IMR-90 (cell line): ENCODE data around the gene TJP1. TPM values are rescaled to one million over a fixed set of nuclear protein-coding genes. Genes with fewer than 3 reads are reported as not detected.

ENCODE experiments used
- ATAC-seq: fragments of 200-7000 bp; cut with Tn5 transposase; 2 replicates; pipeline ENCODE4 v1.9.1; 2020; ENCODE audit warnings: low read depth, mild to moderate bottlenecking, moderate library complexity
- BruUV-seq: library from RNA; stranded (reverse); fragments of 400-500 nt; replicated peaks from 2 replicates; lab custom pipeline; 2021; lab: Mats Ljungman, UMichigan
- CTCF ChIA-PET: fragments of 300-600 bp; formaldehyde crosslinking; extraction: SDS; loops from one replicate; lab custom pipeline; 2021; ENCODE audit warnings: antibody characterized with exemption; lab: Yijun Ruan, JAX
- POLR2A ChIA-PET: fragments of 300-600 bp; sonication (Branson Sonifier 250); formaldehyde crosslinking; loops from one replicate; lab custom pipeline; 2022; ENCODE audit warnings: antibody characterized with exemption; ENCODE audit not compliant: unreplicated experiment; lab: Charles Lee
- DNase-seq: peaks from one replicate; pipeline ENCODE4 v3.0.0; 2013
- H2AFZ ChIP-seq: replicated peaks from 2 replicates; pipeline ENCODE3; 2013; ENCODE audit warnings: low read length, mild to moderate bottlenecking; ENCODE audit not compliant: poor library complexity
- H2AK5ac ChIP-seq: 2 replicates; pipeline ENCODE4 v1.6.1; 2013; ENCODE audit warnings: low read depth, low read length, inconsistent platforms
- H2AK9ac ChIP-seq: replicated peaks from 2 replicates; pipeline ENCODE3; 2013; ENCODE audit warnings: mild to moderate bottlenecking, low read depth, low read length, moderate library complexity; ENCODE audit not compliant: poor library complexity
- H2BK120ac ChIP-seq: 2 replicates; pipeline ENCODE4 v1.6.1; 2013; ENCODE audit warnings: low read depth, low read length, inconsistent platforms
- H2BK15ac ChIP-seq: 3 replicates; pipeline ENCODE4 v1.6.1; 2013; ENCODE audit warnings: low read depth, low read length, inconsistent platforms
- H2BK20ac ChIP-seq: 2 replicates; pipeline ENCODE4 v1.6.1; 2013; ENCODE audit warnings: low read depth, mild to moderate bottlenecking, inconsistent platforms, low read length, moderate library complexity
- H2BK5ac ChIP-seq: 2 replicates; pipeline ENCODE4 v1.6.1; 2013; ENCODE audit warnings: mild to moderate bottlenecking, low read depth, low read length, inconsistent platforms; ENCODE audit not compliant: poor library complexity, severe bottlenecking
- H3K14ac ChIP-seq: replicated peaks from 2 replicates; pipeline ENCODE4 v1.6.1; 2013; ENCODE audit warnings: low read depth, low read length, inconsistent platforms
- H3K18ac ChIP-seq: 2 replicates; pipeline ENCODE4 v1.6.1; 2013; ENCODE audit warnings: low read depth, low read length, control low read depth
- H3K23ac ChIP-seq: 2 replicates; pipeline ENCODE4 v1.6.1; 2013; ENCODE audit warnings: low read depth, low read length, inconsistent platforms
- H3K27ac ChIP-seq: 2 replicates; pipeline ENCODE4 v1.5.1; 2013; ENCODE audit warnings: mild to moderate bottlenecking, control low read depth, low read length; ENCODE audit not compliant: insufficient read depth
- H3K27me3 ChIP-seq: 2 replicates; pipeline ENCODE4 v1.6.1; 2013; ENCODE audit warnings: low read length; ENCODE audit not compliant: control insufficient read depth, insufficient read depth
- H3K36me3 ChIP-seq: 2 replicates; pipeline ENCODE4 v1.6.1; 2013; ENCODE audit warnings: low read length, mixed read lengths; ENCODE audit not compliant: control insufficient read depth, insufficient read depth
- H3K4ac ChIP-seq: 2 replicates; pipeline ENCODE4 v1.6.1; 2013; ENCODE audit warnings: low read depth, low read length, inconsistent platforms
- H3K4me1 ChIP-seq: 2 replicates; pipeline ENCODE4 v1.6.1; 2013; ENCODE audit warnings: low read length, mixed read lengths; ENCODE audit not compliant: control insufficient read depth, insufficient read depth
- H3K4me2 ChIP-seq: 2 replicates; pipeline ENCODE4 v1.6.1; 2013; ENCODE audit warnings: low read depth, mild to moderate bottlenecking, control low read depth, low read length, moderate library complexity
- H3K4me3 ChIP-seq: 2 replicates; pipeline ENCODE4 v1.5.1; 2013; ENCODE audit warnings: low read depth, mild to moderate bottlenecking, control low read depth, low read length, moderate library complexity; ENCODE audit not compliant: insufficient read depth
- H3K56ac ChIP-seq: 2 replicates; pipeline ENCODE4 v1.6.1; 2013; ENCODE audit warnings: low read length, inconsistent platforms; ENCODE audit not compliant: insufficient read depth; ENCODE audit errors: extremely low read depth
- H3K79me1 ChIP-seq, 2 experiments: 2 replicates each; pipeline ENCODE4 v1.6.1; 2013; ENCODE audit warnings: low read length in 2 of 2, inconsistent platforms in 1 of 2, low read depth in 1 of 2
- H3K9ac ChIP-seq: 2 replicates; pipeline ENCODE4 v1.6.1; 2013; ENCODE audit warnings: low read depth, low read length, control low read depth
- H3K9me1 ChIP-seq: 2 replicates; pipeline ENCODE4 v1.6.1; 2013; ENCODE audit warnings: low read length, inconsistent platforms; ENCODE audit not compliant: insufficient read depth
- H3K9me3 ChIP-seq: 2 replicates; pipeline ENCODE4 v1.6.1; 2013; ENCODE audit warnings: low read length; ENCODE audit not compliant: control insufficient read depth, insufficient read depth
- H4K20me1 ChIP-seq: 2 replicates; pipeline ENCODE4 v1.6.1; 2013; ENCODE audit warnings: low read length, inconsistent platforms; ENCODE audit not compliant: insufficient read depth
- H4K5ac ChIP-seq: 2 replicates; pipeline ENCODE4 v1.6.1; 2013; ENCODE audit warnings: mild to moderate bottlenecking, low read depth, low read length, control low read depth
- H4K8ac ChIP-seq, 2 experiments: 2 replicates each; pipeline ENCODE4 v1.6.1; 2013; ENCODE audit warnings: low read depth in 2 of 2, low read length in 2 of 2, control low read depth in 1 of 2, inconsistent platforms in 1 of 2
- H4K91ac ChIP-seq: 2 replicates; pipeline ENCODE4 v1.6.1; 2013; ENCODE audit warnings: low read depth, low read length, inconsistent platforms; ENCODE audit not compliant: insufficient read depth
- BHLHE40 ChIP-seq: fragments of 150-350 bp; IDR thresholded peaks from 2 replicates; pipeline ENCODE4 v1.6.1; 2016; ENCODE audit warnings: mild to moderate bottlenecking, low read depth, low read length
- CEBPB ChIP-seq: IDR thresholded peaks from 2 replicates; pipeline ENCODE4 v1.6.1; 2012; ENCODE audit warnings: low read depth, low read length, improper control_type of control experiment
- CHD1 ChIP-seq: IDR thresholded peaks from 2 replicates; pipeline ENCODE4 v1.6.1; 2012; ENCODE audit warnings: low read depth, low read length, improper control_type of control experiment
- FOS ChIP-seq: fragments of 150-350 bp; IDR thresholded peaks from 2 replicates; pipeline ENCODE4 v1.6.1; 2016; ENCODE audit warnings: low read depth, low read length
- MAFK ChIP-seq: IDR thresholded peaks from 2 replicates; pipeline ENCODE4 v1.6.1; 2012; ENCODE audit warnings: low read depth, low read length, improper control_type of control experiment
- MAZ ChIP-seq: IDR thresholded peaks from 2 replicates; pipeline ENCODE4 v1.6.1; 2012; ENCODE audit warnings: low read depth, mild to moderate bottlenecking, low read length, improper control_type of control experiment, moderate library complexity, borderline replicate concordance
- MXI1 ChIP-seq: IDR thresholded peaks from 2 replicates; pipeline ENCODE4 v1.6.1; 2012; ENCODE audit warnings: low read depth, mild to moderate bottlenecking, low read length, moderate library complexity, borderline replicate concordance
- NFE2L2 ChIP-seq: fragments of 150-350 bp; IDR thresholded peaks from 2 replicates; pipeline ENCODE4 v1.6.1; 2016; ENCODE audit warnings: low read depth, mild to moderate bottlenecking, low read length
- POLR2A ChIP-seq: IDR thresholded peaks from 2 replicates; pipeline ENCODE4 v1.6.1; 2012; ENCODE audit warnings: mild to moderate bottlenecking, low read depth, low read length
- RAD21 ChIP-seq: IDR thresholded peaks from 2 replicates; pipeline ENCODE4 v1.6.1; 2012; ENCODE audit warnings: low read length, improper control_type of control experiment
- RCOR1 ChIP-seq: IDR thresholded peaks from 2 replicates; pipeline ENCODE4 v1.6.1; 2012; ENCODE audit warnings: mild to moderate bottlenecking, low read length, improper control_type of control experiment; ENCODE audit not compliant: insufficient replicate concordance
- RFX5 ChIP-seq: IDR thresholded peaks from 2 replicates; pipeline ENCODE4 v1.8.0; 2012; ENCODE audit warnings: low read depth, mild to moderate bottlenecking, low read length, moderate library complexity
- SMC3 ChIP-seq: fragments of 150-350 bp; IDR thresholded peaks from 2 replicates; pipeline ENCODE4 v1.6.1; 2016; ENCODE audit warnings: low read depth, mild to moderate bottlenecking, antibody characterized with exemption, low read length, moderate library complexity
- WGBS, 2 experiments: methylation state at CpG; one replicate each; pipeline versions ENCODE4 v1.1.5 to v1.1.7; 2013; ENCODE audit warnings: missing lambda C conversion rate in 2 of 2; ENCODE audit not compliant: insufficient read length in 1 of 2; ENCODE audit errors: extremely low coverage in 2 of 2; 5-methylcytosine and 5-hydroxymethylcytosine counted together
- dilution Hi-C: fragments of 300-500 bp; cut with HindIII; formaldehyde crosslinking; loops from one replicate; pipeline ENCODE4 v1.14.3; 2018; ENCODE audit warnings: low sequenced_read_pairs; ENCODE audit not compliant: unreplicated experiment
- in situ Hi-C: fragments of 300-500 bp; cut with MboI; formaldehyde crosslinking; loops from 3 replicates; pipeline ENCODE4 v1.14.3; 2019; ENCODE audit warnings: low sequenced_read_pairs, inconsistent platforms, mixed read lengths
- intact Hi-C: fragments of 100-400 bp; cut with micrococcal nuclease; formaldehyde crosslinking; loops from 2 replicates; pipeline ENCODE4 v1.10.0; 2022
- polyA plus RNA-seq, 3 experiments: library from polyadenylated mRNA; depleted of rRNA; stranded (reverse); fragments of >200 nt; gene quantifications; 2 replicates each; pipeline ENCODE4 v1.2.3, GENCODE V29; 2012; ENCODE audit warnings: low replicate concordance in 1 of 3
- total RNA-seq: library from RNA; depleted of rRNA; stranded (reverse); fragments of >200 nt; gene quantifications from 2 replicates; pipeline ENCODE4 v1.2.3, GENCODE V29; 2012
- TF ChIP-seq, protein P1 (sequence below): conservative IDR thresholded peaks from 2 replicates; pipeline ENCODE4 v1.5.1; 2012; ENCODE audit warnings: mild to moderate bottlenecking, low read depth, low read length, improper control_type of control experiment
- TF ChIP-seq, protein P2 (sequence below): fragments of 150-350 bp; IDR thresholded peaks from 2 replicates; pipeline ENCODE4 v1.6.1; 2017; ENCODE audit warnings: mild to moderate bottlenecking, antibody characterized with exemption, low read length, low read depth
- TF ChIP-seq, protein P3 (sequence below): fragments of 150-350 bp; IDR thresholded peaks from 2 replicates; pipeline ENCODE4 v1.6.1; 2016; ENCODE audit warnings: low read depth, mild to moderate bottlenecking, low read length, moderate library complexity, borderline replicate concordance

TJP1 gene
- total and polyA plus RNA-seq, 2 of the 4 experiments (the other 2 are of a cell fraction) = 42.2 to 43.4 TPM

DNA sequence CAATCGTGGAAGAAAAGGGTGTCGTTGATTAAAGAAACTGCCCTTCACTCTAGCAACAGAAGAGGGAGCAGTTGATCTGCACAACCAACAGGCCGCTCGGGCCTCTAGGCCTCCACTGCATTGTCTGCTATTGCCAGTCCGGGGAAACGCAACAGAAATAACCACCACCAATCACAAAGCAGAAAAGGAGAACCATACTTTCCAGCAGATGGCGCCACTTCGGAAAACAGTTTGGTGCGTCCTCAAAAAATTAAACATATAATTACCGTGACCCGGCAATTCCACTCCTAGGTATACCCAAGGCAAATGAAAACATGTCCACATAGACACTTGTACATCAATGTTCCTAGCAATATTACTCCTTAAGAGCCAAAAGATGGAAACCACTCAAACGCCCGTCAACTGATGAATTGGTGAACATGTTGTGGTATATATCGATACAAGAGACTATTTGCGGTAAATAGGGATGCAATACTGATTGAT lies 154.1 kb downstream of the TJP1 start:
- ATAC-seq (peak; percentile 88), DNase-seq (peak; percentile 88)
- Histone ChIP-seq H3K4me2 (no peak overlapping the region), H3K79me1 (no peaks in the 10 kb centered on the region), H3K23ac (no peak overlapping the region), H2BK5ac (no peak overlapping the region), H3K4me1 (peaks cover 14% of the 10 kb centered on the region), H3K27ac (no peak overlapping the region), H3K27me3 (peaks cover 10% of the 10 kb centered on the region), H3K9me3 (no peaks in the 10 kb centered on the region), H2BK15ac (no peak overlapping the region), H4K91ac (no peak overlapping the region), H4K8ac (no peak overlapping the region), H3K56ac (no peak overlapping the region), H2BK20ac (no peak overlapping the region), H4K5ac (no peak overlapping the region), H3K9me1 (peaks cover 11% of the 10 kb centered on the region; the same call in 1 of the 2 replicates), H3K14ac (no peak overlapping the region), H2AK9ac (peak overlapping the region; percentile 16), H3K4ac (no peak overlapping the region), H2BK120ac (no peak overlapping the region), H4K20me1 (no peaks in the 10 kb centered on the region), H2AFZ (no peak overlapping the region), H3K4me3 (no peak overlapping the region), H3K36me3 (no peaks in the 10 kb centered on the region), H3K9ac (no peak overlapping the region), H3K18ac (no peak overlapping the region), H2AK5ac (no peak overlapping the region)
- intact Hi-C loops = loop anchor here (1.0 to 10.0 kb wide), 5 partner anchors 56 to 533 kb away; no protein-coding TSS in a partner anchor
- in situ Hi-C loops = loop anchor here (25.0 kb wide), 1 partner anchor 394 kb away; no protein-coding TSS in a partner anchor
- ChIA-PET CTCF (no interaction called here), POLR2A (interaction anchor here (0.6 kb wide), 1 partner anchor 152 kb away, joined by 5 read pairs; no protein-coding TSS in a partner anchor)
- dilution Hi-C loops = no loop called here
- WGBS, 2 experiments = no CpG with 5 or more reads among the region's 15 CpGs
- TF ChIP-seq RFX5 (no peak), MXI1 (no peak), MAFK (no peak), CHD1 (no peak), NFE2L2 (no peak), SMC3 (peak; percentile 92), FOS (no peak), POLR2A (0 out of 2 replicates have a peak, but pooled peaks have one; percentile 54), RCOR1 (no peak), MAZ (no peak), BHLHE40 (no peak), RAD21 (peak; percentile 96), CEBPB (no peak)
- TF ChIP-seq, protein P1, sequence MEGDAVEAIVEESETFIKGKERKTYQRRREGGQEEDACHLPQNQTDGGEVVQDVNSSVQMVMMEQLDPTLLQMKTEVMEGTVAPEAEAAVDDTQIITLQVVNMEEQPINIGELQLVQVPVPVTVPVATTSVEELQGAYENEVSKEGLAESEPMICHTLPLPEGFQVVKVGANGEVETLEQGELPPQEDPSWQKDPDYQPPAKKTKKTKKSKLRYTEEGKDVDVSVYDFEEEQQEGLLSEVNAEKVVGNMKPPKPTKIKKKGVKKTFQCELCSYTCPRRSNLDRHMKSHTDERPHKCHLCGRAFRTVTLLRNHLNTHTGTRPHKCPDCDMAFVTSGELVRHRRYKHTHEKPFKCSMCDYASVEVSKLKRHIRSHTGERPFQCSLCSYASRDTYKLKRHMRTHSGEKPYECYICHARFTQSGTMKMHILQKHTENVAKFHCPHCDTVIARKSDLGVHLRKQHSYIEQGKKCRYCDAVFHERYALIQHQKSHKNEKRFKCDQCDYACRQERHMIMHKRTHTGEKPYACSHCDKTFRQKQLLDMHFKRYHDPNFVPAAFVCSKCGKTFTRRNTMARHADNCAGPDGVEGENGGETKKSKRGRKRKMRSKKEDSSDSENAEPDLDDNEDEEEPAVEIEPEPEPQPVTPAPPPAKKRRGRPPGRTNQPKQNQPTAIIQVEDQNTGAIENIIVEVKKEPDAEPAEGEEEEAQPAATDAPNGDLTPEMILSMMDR = peak; percentile 97
- TF ChIP-seq, protein P2, sequence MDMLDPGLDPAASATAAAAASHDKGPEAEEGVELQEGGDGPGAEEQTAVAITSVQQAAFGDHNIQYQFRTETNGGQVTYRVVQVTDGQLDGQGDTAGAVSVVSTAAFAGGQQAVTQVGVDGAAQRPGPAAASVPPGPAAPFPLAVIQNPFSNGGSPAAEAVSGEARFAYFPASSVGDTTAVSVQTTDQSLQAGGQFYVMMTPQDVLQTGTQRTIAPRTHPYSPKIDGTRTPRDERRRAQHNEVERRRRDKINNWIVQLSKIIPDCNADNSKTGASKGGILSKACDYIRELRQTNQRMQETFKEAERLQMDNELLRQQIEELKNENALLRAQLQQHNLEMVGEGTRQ = no peak
- TF ChIP-seq, protein P3, sequence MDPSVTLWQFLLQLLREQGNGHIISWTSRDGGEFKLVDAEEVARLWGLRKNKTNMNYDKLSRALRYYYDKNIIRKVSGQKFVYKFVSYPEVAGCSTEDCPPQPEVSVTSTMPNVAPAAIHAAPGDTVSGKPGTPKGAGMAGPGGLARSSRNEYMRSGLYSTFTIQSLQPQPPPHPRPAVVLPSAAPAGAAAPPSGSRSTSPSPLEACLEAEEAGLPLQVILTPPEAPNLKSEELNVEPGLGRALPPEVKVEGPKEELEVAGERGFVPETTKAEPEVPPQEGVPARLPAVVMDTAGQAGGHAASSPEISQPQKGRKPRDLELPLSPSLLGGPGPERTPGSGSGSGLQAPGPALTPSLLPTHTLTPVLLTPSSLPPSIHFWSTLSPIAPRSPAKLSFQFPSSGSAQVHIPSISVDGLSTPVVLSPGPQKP = no peak
- BruUV-seq = no TSS peak
